GM21528 (cell line): ENCODE results near the gene NAPG.
"Not testable (repeated sequence)": the region's sequence is repeated elsewhere in the genome, so short reads cannot be mapped to it uniquely, and the experiment has no call there.

Source experiments
- ATAC-seq: cut with Tn5 transposase; IDR thresholded peaks from one replicate; pipeline ENCODE4 v1.9.1; 2021; ENCODE audit warnings: mild to moderate bottlenecking, moderate library complexity; ENCODE audit not compliant: unreplicated experiment, low FRiP score

NAPG gene

GRCh38 chr18:10543277-10543676, 17.4 kb downstream of the NAPG start:
- ATAC-seq: no peak

- ATAC-seq: no peak
Observed at GRCh38 chr18:10544093-10544748, 18.4 kb downstream of the NAPG start.

GRCh38 chr18:10546557-10547300, 20.9 kb downstream of the NAPG start:
- no peak for ATAC-seq

- no peak for ATAC-seq
Observed at GRCh38 chr18:10552226-10552625, 26.4 kb downstream of the NAPG start.

- ATAC-seq: not testable (repeated sequence)
Observed at GRCh38 chr18:10556251-10556650, 30.4 kb downstream of the NAPG start.

- no peak for ATAC-seq
Observed at GRCh38 chr18:10557085-10557677, 31.4 kb downstream of the NAPG start.

- no peak for ATAC-seq
Observed at GRCh38 chr18:10558243-10558966, 32.6 kb downstream of the NAPG start.

GRCh38 chr18:10558967-10559298, 33.1 kb downstream of the NAPG start:
- no peak for ATAC-seq

- no peak for ATAC-seq
Observed at GRCh38 chr18:10559553-10560451, 34.0 kb downstream of the NAPG start.

GRCh38 chr18:10560452-10561045, 34.7 kb downstream of the NAPG start:
- peak; percentile 55 for ATAC-seq

GRCh38 chr18:10562773-10563160, 36.9 kb downstream of the NAPG start:
- no peak for ATAC-seq

- ATAC-seq: no peak
Observed at GRCh38 chr18:10563886-10564285, 38.1 kb downstream of the NAPG start.

GRCh38 chr18:10564975-10565773, 39.3 kb downstream of the NAPG start:
- ATAC-seq: no peak

GRCh38 chr18:10565835-10566234, 40.0 kb downstream of the NAPG start:
- ATAC-seq: no peak

- ATAC-seq: no peak
Observed at GRCh38 chr18:10566390-10566789, 40.6 kb downstream of the NAPG start.

GRCh38 chr18:10569941-10570340, 44.1 kb downstream of the NAPG start:
- not testable (repeated sequence) for ATAC-seq

- ATAC-seq: no peak
Observed at GRCh38 chr18:10570622-10571021, 44.8 kb downstream of the NAPG start.

GRCh38 chr18:10571537-10571936, 45.7 kb downstream of the NAPG start:
- no peak for ATAC-seq

GRCh38 chr18:10573261-10573660, 47.4 kb downstream of the NAPG start:
- not testable (repeated sequence) for ATAC-seq
